GM23338 (cell line): ENCODE data around the gene PDE1C. TPM values are rescaled to one million over a fixed set of nuclear protein-coding genes. Genes with fewer than 3 reads are reported as not detected.

Experiments used
- ATAC-seq: fragments of 200-7000 bp; cut with Tn5 transposase; 3 replicates; pipeline ENCODE4 v1.9.1; 2020
- DNase-seq: peaks from one replicate; pipeline ENCODE4 v3.0.0-alpha.2; 2015; ENCODE audit warnings: low spot score
- H2AFZ ChIP-seq: fragments of 200-600 bp; sonication (generic); 2 replicates; pipeline ENCODE4 v1.8.0; 2016; ENCODE audit warnings: antibody characterized with exemption, mild to moderate bottlenecking, moderate library complexity
- H3F3A ChIP-seq: fragments of 200-600 bp; sonication (generic); replicated peaks from 2 replicates; pipeline ENCODE4 v1.8.0; 2017; ENCODE audit warnings: antibody characterized with exemption, mixed run types, low read depth
- H3K27ac ChIP-seq: fragments of 200-600 bp; sonication (generic); 2 replicates; pipeline ENCODE4 v1.6.1; 2016; ENCODE audit warnings: low read depth
- H3K27me3 ChIP-seq: fragments of 200-600 bp; sonication (generic); 2 replicates; pipeline ENCODE4 v1.8.0; 2016; ENCODE audit warnings: mild to moderate bottlenecking, mixed run types, moderate library complexity; ENCODE audit not compliant: insufficient read depth
- H3K36me3 ChIP-seq: fragments of 200-600 bp; sonication (generic); 2 replicates; pipeline ENCODE4 v1.8.0; 2016; ENCODE audit warnings: mild to moderate bottlenecking; ENCODE audit not compliant: insufficient read depth
- H3K4me1 ChIP-seq: fragments of 200-600 bp; sonication (generic); 2 replicates; pipeline ENCODE4 v1.8.0; 2016; ENCODE audit warnings: mild to moderate bottlenecking, moderate library complexity; ENCODE audit not compliant: insufficient read depth
- H3K4me2 ChIP-seq: fragments of 200-600 bp; sonication (generic); 2 replicates; pipeline ENCODE4 v1.7.1; 2017; ENCODE audit warnings: mixed run types
- H3K4me3 ChIP-seq: fragments of 200-600 bp; sonication (generic); 2 replicates; pipeline ENCODE4 v1.6.1; 2016; ENCODE audit warnings: mixed run types
- H3K79me2 ChIP-seq: fragments of 200-600 bp; sonication (generic); replicated peaks from 2 replicates; pipeline ENCODE4 v1.8.0; 2017; ENCODE audit warnings: mild to moderate bottlenecking; ENCODE audit not compliant: insufficient read depth
- H3K9me2 ChIP-seq: fragments of 200-600 bp; sonication (generic); 2 replicates; pipeline ENCODE4 v1.8.0; 2017; ENCODE audit not compliant: insufficient read depth
- H4K20me1 ChIP-seq: fragments of 200-600 bp; sonication (generic); replicated peaks from 2 replicates; pipeline ENCODE4 v1.8.0; 2017; ENCODE audit warnings: mild to moderate bottlenecking; ENCODE audit not compliant: insufficient read depth
- H3K27ac Mint-ChIP-seq: 2 replicates; pipeline ENCODE4 v1.8.0; 2020; ENCODE audit warnings: inconsistent platforms, mild to moderate bottlenecking, moderate library complexity, mixed read lengths
- H3K27me3 Mint-ChIP-seq: 3 replicates; pipeline ENCODE4 v1.8.0; 2022; ENCODE audit warnings: low read depth, mild to moderate bottlenecking, moderate library complexity, mixed read lengths, inconsistent platforms; ENCODE audit not compliant: insufficient read depth, poor library complexity
- H3K36me3 Mint-ChIP-seq: 3 replicates; pipeline ENCODE4 v1.8.0; 2021; ENCODE audit warnings: low read depth, mild to moderate bottlenecking, inconsistent platforms, moderate library complexity, mixed read lengths
- H3K4me1 Mint-ChIP-seq: 3 replicates; pipeline ENCODE4 v1.8.0; 2020; ENCODE audit warnings: mild to moderate bottlenecking, inconsistent platforms, mixed read lengths
- H3K4me3 Mint-ChIP-seq: 3 replicates; pipeline ENCODE4 v1.8.0; 2021; ENCODE audit warnings: moderate library complexity, mild to moderate bottlenecking, inconsistent platforms, mixed read lengths
- H3K9me3 Mint-ChIP-seq: 3 replicates; pipeline ENCODE4 v1.8.0; 2020; ENCODE audit warnings: moderate library complexity, mild to moderate bottlenecking, inconsistent platforms, mixed read lengths
- CTCF ChIP-seq, 2 experiments: fragments of 200-600 bp in 1 of 2; sonication (generic) in 1 of 2; conservative IDR thresholded peaks; 2 replicates each; pipeline versions ENCODE4 v1.5.1 to v1.6.1; 2016 to 2017; ENCODE audit warnings: antibody characterized with exemption in 2 of 2, low read depth in 2 of 2, mild to moderate bottlenecking in 2 of 2, moderate library complexity in 1 of 2
- ETS1 ChIP-seq: IDR thresholded peaks from 2 replicates; pipeline ENCODE4 v1.6.1; 2016; ENCODE audit warnings: antibody characterized with exemption
- EZH2phosphoT487 ChIP-seq: fragments of 200-600 bp; sonication (generic); IDR thresholded peaks from one replicate; pipeline ENCODE4 v1.8.1; 2018; ENCODE audit warnings: antibody characterized with exemption; ENCODE audit not compliant: unreplicated experiment
- REST ChIP-seq: IDR thresholded peaks from one replicate; pipeline ENCODE4 v1.6.1; 2018; ENCODE audit warnings: antibody characterized with exemption; ENCODE audit not compliant: unreplicated experiment
- ZNF114 ChIP-seq: fragments of 250-450 bp; sonication (Bioruptor Pico); IDR thresholded peaks from 2 replicates; pipeline ENCODE4 v1.5.0; 2020; ENCODE audit warnings: mild to moderate bottlenecking, moderate library complexity
- ZNF331 ChIP-seq: fragments of 250-450 bp; sonication (Bioruptor Pico); IDR thresholded peaks from 2 replicates; pipeline ENCODE4 v1.5.0; 2020; ENCODE audit warnings: low read depth, mild to moderate bottlenecking, moderate library complexity
- polyA plus RNA-seq: library from polyadenylated mRNA; unstranded; fragments of >200 nt; fragmentation: Nextera tagmentation; extraction: Ambion mirVana; gene quantifications from 2 replicates; pipeline ENCODE4 v1.2.1, GENCODE V29; 2016
- total RNA-seq: library from RNA; depleted of rRNA; stranded (reverse); fragments of >200 nt; shearing (Covaris generic); gene quantifications from 2 replicates; pipeline ENCODE4 v1.2.3, GENCODE V29; 2014

PDE1C gene
- total and polyA plus RNA-seq, 2 experiments from 2014 or later = 0.28 TPM; not detected in 1

- no peak for TF ChIP-seq REST
Observed at GRCh38 chr7:31751726-31752125, 318.5 kb downstream of the PDE1C start (continued).

DNA sequence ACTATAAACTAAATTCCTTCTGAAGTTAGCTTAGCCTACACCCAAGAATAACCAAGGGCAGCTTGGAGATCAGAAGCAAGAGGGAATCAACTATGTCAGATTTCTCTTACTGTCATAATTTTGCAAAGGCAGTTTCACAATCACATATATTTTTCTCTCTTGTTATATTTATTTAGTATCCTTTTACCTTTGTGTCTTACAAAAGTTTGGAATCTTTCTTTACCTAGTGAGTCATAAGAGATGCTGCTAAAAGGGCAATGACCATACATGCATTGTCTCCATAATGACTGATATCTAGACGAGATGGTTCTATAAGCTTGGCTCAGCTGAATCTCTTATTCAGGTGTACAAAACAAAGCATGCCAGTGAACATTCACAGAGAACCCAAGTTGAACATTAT lies 322.1 kb downstream of the PDE1C start:
- no peak overlapping the region for H3K27ac ChIP-seq
- no peak overlapping the region for H2AFZ ChIP-seq
- Mint-ChIP-seq H3K9me3 (no peaks in the 10 kb centered on the region; the same call in 2 of the 3 replicates), H3K36me3 (no peaks in the 10 kb centered on the region), H3K4me3 (no peak overlapping the region), H3K4me1 (no peaks in the 10 kb centered on the region), H3K27ac (no peak overlapping the region), H3K27me3 (peaks cover 28% of the 10 kb centered on the region)
- H3K79me2 ChIP-seq = no peaks in the 10 kb centered on the region
- H4K20me1 ChIP-seq = no peaks in the 10 kb centered on the region
- H3K27me3 ChIP-seq = peaks cover 41% of the 10 kb centered on the region
- TF ChIP-seq ZNF114 (CRISPR knock-in tag) = no peak
- no peak for TF ChIP-seq ZNF331 (CRISPR knock-in tag)
- no peak for TF ChIP-seq CTCF (conservative IDR thresholded peaks at IDR 0.05; ENCODE audit: low read depth in 2 of 2)
- no peak for TF ChIP-seq REST
- no peak for TF ChIP-seq ETS1
- TF ChIP-seq EZH2phosphoT487 = no peak
- H3K36me3 ChIP-seq = no peaks in the 10 kb centered on the region
- no peaks in the 10 kb centered on the region for H3K9me2 ChIP-seq
- no peak overlapping the region for H3K4me2 ChIP-seq
- no peak overlapping the region for H3K4me3 ChIP-seq
- H3K4me1 ChIP-seq = no peaks in the 10 kb centered on the region
- ATAC-seq (no peak), DNase-seq (no peak)
- H3F3A ChIP-seq = no peaks in the 10 kb centered on the region
